KOPT-K1 (cell line): ENCODE measurements around the gene PARVB.

ENCODE experiments used
- H3K27ac ChIP-seq: fragments of 200-600 bp; sonication (generic); 2 replicates; pipeline ENCODE4 v1.5.1; 2016; ENCODE audit warnings: antibody characterized with exemption, mild to moderate bottlenecking, low read depth, low read length; ENCODE audit not compliant: poor library complexity, severe bottlenecking
- H3K36me3 ChIP-seq: fragments of 200-600 bp; sonication (generic); 2 replicates; pipeline ENCODE4 v1.5.1; 2017; ENCODE audit warnings: antibody characterized with exemption, mild to moderate bottlenecking, low read length, moderate library complexity; ENCODE audit not compliant: insufficient read depth
- H3K9me3 ChIP-seq: fragments of 200-600 bp; sonication (generic); 2 replicates; pipeline ENCODE4 v1.5.1; 2017; ENCODE audit warnings: antibody characterized with exemption, low read length, mild to moderate bottlenecking; ENCODE audit not compliant: insufficient read depth, poor library complexity, severe bottlenecking

PARVB gene

GRCh38 chr22:44030051-44030701 is 6.1 kb downstream of the PARVB start:
- H3K27ac ChIP-seq, result no peak overlapping the region
- no peaks in the 10 kb centered on the region for H3K9me3 ChIP-seq
- H3K36me3 ChIP-seq, result no peaks in the 10 kb centered on the region

GRCh38 chr22:44030702-44031082 is 6.6 kb downstream of the PARVB start:
- Histone ChIP-seq H3K36me3 (no peaks in the 10 kb centered on the region), H3K9me3 (no peaks in the 10 kb centered on the region), H3K27ac (no peak overlapping the region)

- Histone ChIP-seq H3K36me3 (no peaks in the 10 kb centered on the region), H3K27ac (no peak overlapping the region), H3K9me3 (no peaks in the 10 kb centered on the region)
Observed at GRCh38 chr22:44031158-44031952, 7.3 kb downstream of the PARVB start.

- H3K36me3 ChIP-seq, result no peaks in the 10 kb centered on the region
- no peaks in the 10 kb centered on the region for H3K9me3 ChIP-seq
- H3K27ac ChIP-seq, result no peak overlapping the region
Observed at GRCh38 chr22:44032126-44032730, 8.1 kb downstream of the PARVB start.

GRCh38 chr22:44033287-44033686 is 9.2 kb downstream of the PARVB start:
- Histone ChIP-seq H3K36me3 (no peaks in the 10 kb centered on the region), H3K27ac (no peak overlapping the region), H3K9me3 (no peaks in the 10 kb centered on the region)

GRCh38 chr22:44033694-44034093 is 9.6 kb downstream of the PARVB start:
- no peak overlapping the region for H3K27ac ChIP-seq
- H3K9me3 ChIP-seq, result no peaks in the 10 kb centered on the region
- H3K36me3 ChIP-seq, result no peaks in the 10 kb centered on the region

GRCh38 chr22:44037519-44038375 is 13.6 kb downstream of the PARVB start:
- Histone ChIP-seq H3K9me3 (no peaks in the 10 kb centered on the region), H3K27ac (no peak overlapping the region), H3K36me3 (no peaks in the 10 kb centered on the region)

GRCh38 chr22:44039566-44040171 is 15.6 kb downstream of the PARVB start:
- H3K27ac ChIP-seq, result no peak overlapping the region
- no peaks in the 10 kb centered on the region for H3K9me3 ChIP-seq
- no peaks in the 10 kb centered on the region for H3K36me3 ChIP-seq

- H3K36me3 ChIP-seq, result no peaks in the 10 kb centered on the region
- H3K9me3 ChIP-seq, result no peaks in the 10 kb centered on the region
- no peak overlapping the region for H3K27ac ChIP-seq
Observed at GRCh38 chr22:44042249-44043218, 18.4 kb downstream of the PARVB start.

- H3K27ac ChIP-seq, result no peak overlapping the region
Observed at GRCh38 chr22:44045145-44045544, 21.0 kb downstream of the PARVB start.

GRCh38 chr22:44046485-44047141 is 22.5 kb downstream of the PARVB start:
- no peaks in the 10 kb centered on the region for H3K36me3 ChIP-seq
- H3K9me3 ChIP-seq, result no peaks in the 10 kb centered on the region
- H3K27ac ChIP-seq, result no peak overlapping the region

More at GRCh38 chr22:44045145-44045544, 21.0 kb downstream of the PARVB start:
- Histone ChIP-seq H3K9me3 (no peaks in the 10 kb centered on the region), H3K36me3 (no peaks in the 10 kb centered on the region)

GRCh38 chr22:44047891-44048301 is 23.8 kb downstream of the PARVB start:
- Histone ChIP-seq H3K27ac (no peak overlapping the region), H3K36me3 (no peaks in the 10 kb centered on the region), H3K9me3 (no peaks in the 10 kb centered on the region)

GRCh38 chr22:44049486-44050231 is 25.6 kb downstream of the PARVB start:
- no peaks in the 10 kb centered on the region for H3K36me3 ChIP-seq
- H3K27ac ChIP-seq, result no peak overlapping the region
- no peaks in the 10 kb centered on the region for H3K9me3 ChIP-seq
